Large intestine (tissue), 3 donors: ENCODE data around the gene KAT8. TPM values are rescaled to one million over a fixed set of nuclear protein-coding genes. Genes with fewer than 3 reads are reported as not detected.

Source experiments
- DNase-seq, 2 donors: peaks; one replicate each; pipeline versions ENCODE4 v3.0.0 to v3.0.0-alpha.2; 2013
- H3K27ac ChIP-seq: one replicate; pipeline ENCODE4 v1.5.1; 2013; ENCODE audit warnings: low read length
- H3K27me3 ChIP-seq: 2 replicates; pipeline ENCODE4 v1.6.1; 2013; ENCODE audit warnings: low read length; ENCODE audit not compliant: control insufficient read depth, insufficient read depth
- H3K36me3 ChIP-seq: 2 replicates; pipeline ENCODE4 v1.6.1; 2013; ENCODE audit warnings: low read length; ENCODE audit not compliant: control insufficient read depth, insufficient read depth
- H3K4me1 ChIP-seq: one replicate; pipeline ENCODE4 v1.6.1; 2013; ENCODE audit warnings: low read length; ENCODE audit not compliant: control insufficient read depth, insufficient read depth
- H3K4me3 ChIP-seq: one replicate; pipeline ENCODE4 v1.5.1; 2013; ENCODE audit warnings: low read length
- H3K9me3 ChIP-seq: one replicate; pipeline ENCODE4 v1.6.1; 2013; ENCODE audit warnings: mild to moderate bottlenecking, low read depth, low read length, moderate library complexity; ENCODE audit not compliant: control insufficient read depth
- WGBS: methylation state at CpG from one replicate; pipeline ENCODE4 v1.1.5; 2013; ENCODE audit warnings: low lambda C conversion rate; ENCODE audit not compliant: insufficient coverage; 5-methylcytosine and 5-hydroxymethylcytosine counted together
- polyA plus RNA-seq: library from polyadenylated mRNA; unstranded; fragments of 120-200 nt; gene quantifications from one replicate; pipeline ENCODE4 v1.2.1, GENCODE V29; 2013

The KAT8 gene
- polyA plus RNA-seq, 1 donor = 57.7 TPM

DNA sequence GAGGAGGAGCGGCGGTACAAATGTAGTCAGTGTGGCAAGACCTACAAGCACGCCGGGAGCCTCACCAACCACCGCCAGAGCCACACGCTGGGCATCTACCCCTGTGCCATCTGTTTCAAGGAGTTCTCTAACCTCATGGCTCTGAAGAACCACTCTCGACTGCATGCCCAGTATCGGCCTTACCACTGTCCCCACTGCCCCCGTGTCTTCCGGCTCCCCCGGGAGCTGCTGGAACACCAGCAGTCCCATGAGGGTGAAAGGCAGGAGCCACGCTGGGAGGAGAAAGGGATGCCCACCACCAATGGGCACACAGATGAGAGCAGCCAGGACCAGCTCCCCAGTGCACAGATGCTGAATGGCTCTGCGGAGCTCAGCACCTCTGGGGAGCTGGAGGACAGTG lies 40.4 kb upstream of the KAT8 start:
- no peak for DNase-seq
- H3K4me3 ChIP-seq = no peak overlapping the region
- no CpG with 5 or more reads among the region's 13 CpGs for WGBS
- peaks cover 58% of the 10 kb centered on the region for H3K36me3 ChIP-seq
- H3K27ac ChIP-seq = no peak overlapping the region
- H3K4me1 ChIP-seq = peaks cover 9% of the 10 kb centered on the region
- peaks cover 17% of the 10 kb centered on the region for H3K9me3 ChIP-seq
- no peaks in the 10 kb centered on the region for H3K27me3 ChIP-seq

DNA sequence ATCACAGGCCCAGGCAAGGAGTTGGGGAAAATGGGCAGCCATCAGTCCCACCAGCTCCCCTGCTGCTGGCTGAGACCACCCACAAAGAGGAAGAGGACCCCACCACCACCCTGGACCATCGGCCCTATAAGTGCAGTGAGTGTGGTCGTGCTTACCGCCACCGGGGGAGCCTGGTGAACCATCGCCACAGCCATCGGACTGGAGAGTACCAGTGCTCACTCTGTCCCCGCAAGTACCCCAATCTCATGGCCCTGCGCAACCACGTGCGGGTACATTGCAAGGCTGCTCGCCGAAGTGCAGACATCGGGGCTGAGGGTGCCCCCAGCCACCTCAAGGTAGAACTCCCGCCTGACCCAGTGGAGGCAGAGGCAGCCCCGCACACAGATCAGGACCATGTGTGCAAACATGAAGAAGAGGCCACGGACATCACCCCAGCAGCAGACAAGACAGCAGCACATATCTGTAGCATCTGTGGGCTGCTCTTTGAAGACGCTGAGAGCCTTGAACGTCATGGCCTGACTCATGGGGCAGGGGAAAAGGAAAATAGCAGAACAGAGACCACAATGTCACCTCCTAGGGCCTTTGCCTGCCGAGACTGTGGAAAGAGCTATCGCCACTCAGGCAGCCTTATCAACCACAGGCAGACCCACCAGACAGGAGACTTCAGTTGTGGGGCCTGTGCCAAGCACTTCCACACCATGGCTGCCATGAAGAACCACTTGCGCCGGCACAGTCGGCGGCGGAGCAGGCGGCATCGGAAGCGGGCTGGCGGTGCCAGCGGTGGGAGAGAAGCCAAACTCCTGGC lies 39.7 kb upstream of the KAT8 start:
- WGBS = no CpG with 5 or more reads among the region's 30 CpGs
- Histone ChIP-seq H3K4me3 (no peak overlapping the region), H3K4me1 (peaks cover under 1% of the 10 kb centered on the region), H3K36me3 (peaks cover 66% of the 10 kb centered on the region), H3K27ac (no peak overlapping the region), H3K9me3 (peaks cover 17% of the 10 kb centered on the region), H3K27me3 (no peaks in the 10 kb centered on the region)
- DNase-seq = no peak

GRCh38 chr16:31078597-31079341 lies 38.7 kb upstream of the KAT8 start:
- Histone ChIP-seq H3K4me3 (no peak overlapping the region), H3K36me3 (peaks cover 70% of the 10 kb centered on the region), H3K9me3 (peaks cover 17% of the 10 kb centered on the region), H3K4me1 (no peaks in the 10 kb centered on the region), H3K27ac (no peak overlapping the region), H3K27me3 (no peaks in the 10 kb centered on the region)
- no peak for DNase-seq
- no CpG with 5 or more reads among the region's 15 CpGs for WGBS

- no peaks in the 10 kb centered on the region for H3K27me3 ChIP-seq
- peaks cover 77% of the 10 kb centered on the region for H3K36me3 ChIP-seq
- no peaks in the 10 kb centered on the region for H3K4me1 ChIP-seq
- no peak overlapping the region for H3K27ac ChIP-seq
- WGBS = no CpG with 5 or more reads among the region's 13 CpGs
- H3K4me3 ChIP-seq = no peak overlapping the region
- H3K9me3 ChIP-seq = peaks cover 16% of the 10 kb centered on the region
- no peak for DNase-seq
These were observed 38.0 kb upstream of the KAT8 start for GRCh38 chr16:31079342-31079944.

GRCh38 chr16:31080035-31080629 lies 37.3 kb upstream of the KAT8 start:
- H3K9me3 ChIP-seq = peaks cover 14% of the 10 kb centered on the region

GRCh38 chr16:31080756-31081419 lies 36.6 kb upstream of the KAT8 start:
- H3K9me3 ChIP-seq = peaks cover 14% of the 10 kb centered on the region
- H3K36me3 ChIP-seq = peaks cover 85% of the 10 kb centered on the region
- no CpG with 5 or more reads among the region's 13 CpGs for WGBS
- no peaks in the 10 kb centered on the region for H3K27me3 ChIP-seq
- no peak overlapping the region for H3K27ac ChIP-seq
- H3K4me3 ChIP-seq = no peak overlapping the region
- DNase-seq = no peak
- H3K4me1 ChIP-seq = no peaks in the 10 kb centered on the region

More at GRCh38 chr16:31080035-31080629, 37.3 kb upstream of the KAT8 start:
- no peak overlapping the region for H3K27ac ChIP-seq
- no peaks in the 10 kb centered on the region for H3K27me3 ChIP-seq
- no peak overlapping the region for H3K4me3 ChIP-seq
- H3K4me1 ChIP-seq = no peaks in the 10 kb centered on the region
- WGBS = no CpG with 5 or more reads among the region's 40 CpGs
- DNase-seq = no peak
- H3K36me3 ChIP-seq = peaks cover 82% of the 10 kb centered on the region

DNA sequence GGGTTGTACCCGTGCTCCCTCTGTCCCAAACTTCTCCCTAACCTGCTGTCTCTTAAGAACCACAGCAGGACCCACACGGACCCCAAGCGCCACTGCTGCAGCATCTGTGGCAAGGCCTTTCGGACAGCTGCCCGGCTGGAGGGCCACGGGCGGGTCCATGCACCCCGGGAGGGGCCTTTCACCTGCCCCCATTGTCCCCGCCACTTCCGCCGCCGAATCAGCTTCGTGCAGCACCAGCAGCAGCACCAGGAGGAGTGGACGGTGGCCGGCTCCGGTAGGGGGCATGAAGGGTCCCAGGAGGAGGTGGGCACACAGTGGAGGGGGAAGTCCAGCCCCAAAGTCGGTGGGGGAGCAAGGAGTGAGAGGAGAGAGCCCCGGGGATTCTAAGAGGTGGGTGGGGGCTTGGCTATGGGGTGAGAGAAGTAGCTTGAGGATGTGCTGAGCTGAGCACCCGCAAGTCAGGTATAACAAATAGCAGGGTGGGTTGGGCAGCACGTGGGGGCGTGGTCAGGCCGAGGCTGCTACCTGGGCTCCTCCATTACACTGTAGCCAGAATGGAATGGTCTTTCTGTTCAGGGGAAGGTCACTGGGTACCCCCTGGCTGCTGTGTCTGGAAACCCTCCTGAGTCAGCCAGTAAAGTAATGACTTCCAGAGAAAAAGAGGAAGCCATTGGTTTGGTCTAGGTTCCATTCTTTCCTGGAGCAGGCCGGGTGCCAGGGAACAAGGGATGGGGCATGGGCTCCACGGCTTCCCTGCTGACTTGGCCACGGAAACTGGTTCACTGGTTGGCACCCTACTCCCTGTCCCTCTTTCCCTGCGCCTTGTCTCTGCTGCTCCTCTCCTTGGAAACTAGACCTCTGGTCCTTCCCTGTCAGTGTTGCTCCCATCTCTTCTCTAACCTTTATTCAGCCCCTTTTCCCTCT lies 35.8 kb upstream of the KAT8 start:
- Histone ChIP-seq H3K36me3 (peaks cover 80% of the 10 kb centered on the region), H3K27me3 (no peaks in the 10 kb centered on the region), H3K9me3 (peaks cover 14% of the 10 kb centered on the region), H3K4me1 (no peaks in the 10 kb centered on the region), H3K27ac (no peak overlapping the region), H3K4me3 (no peak overlapping the region)
- WGBS = 90% methylated on average over 2 of the region's 26 CpGs
- DNase-seq = no peak

DNA sequence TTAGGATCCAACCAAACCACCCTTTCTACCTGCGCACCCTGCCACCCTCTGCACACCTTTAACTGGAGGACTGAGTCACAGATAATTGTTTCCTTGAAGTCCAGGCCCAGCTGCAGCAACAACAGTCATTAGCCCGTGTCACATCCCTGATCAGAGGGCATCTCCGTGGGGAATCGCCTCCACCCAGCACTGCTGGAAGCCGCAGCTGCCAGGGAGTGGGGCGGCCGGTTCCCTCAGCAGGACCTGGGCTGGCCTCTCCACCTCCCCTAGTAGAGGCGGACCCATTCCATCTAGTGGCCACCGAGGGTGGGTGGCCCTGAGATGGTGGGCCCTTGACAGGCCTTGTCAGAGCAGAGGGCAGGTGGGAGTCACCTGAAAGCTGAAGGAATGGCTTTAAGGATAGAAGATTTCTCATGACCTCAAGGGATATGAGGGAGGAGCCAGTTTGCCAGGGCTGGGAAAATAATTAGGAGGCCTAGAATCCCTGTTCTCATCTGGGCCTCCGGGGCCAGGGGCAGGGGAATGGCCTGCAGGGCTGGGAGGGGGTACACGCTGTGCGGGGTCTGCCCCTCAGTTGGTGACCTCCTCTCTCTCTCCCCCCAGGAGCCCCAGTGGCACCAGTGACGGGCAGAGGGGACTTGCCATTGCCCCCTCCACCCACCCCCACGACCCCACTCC lies 35.0 kb upstream of the KAT8 start:
- no peak for DNase-seq
- H3K9me3 ChIP-seq = peaks cover 14% of the 10 kb centered on the region
- WGBS = no CpG with 5 or more reads among the region's 14 CpGs

GRCh38 chr16:31083081-31083480 lies 34.4 kb upstream of the KAT8 start:
- Histone ChIP-seq H3K27ac (no peak overlapping the region), H3K4me3 (no peak overlapping the region), H3K4me1 (no peaks in the 10 kb centered on the region), H3K27me3 (no peaks in the 10 kb centered on the region), H3K36me3 (peaks cover 69% of the 10 kb centered on the region), H3K9me3 (peaks cover 9% of the 10 kb centered on the region)
- no CpG with 5 or more reads among the region's 9 CpGs for WGBS
- no peak for DNase-seq

More for the DNA sequence above, 35.0 kb upstream of the KAT8 start:
- Histone ChIP-seq H3K27ac (no peak overlapping the region), H3K36me3 (peaks cover 73% of the 10 kb centered on the region), H3K4me1 (no peaks in the 10 kb centered on the region), H3K4me3 (no peak overlapping the region), H3K27me3 (no peaks in the 10 kb centered on the region)
